ENCODE data around the gene ARHGAP6.

ARHGAP6 gene

GRCh38 chrX:11564546-11564945, 101.2 kb downstream of the ARHGAP6 start (continued):
- TF ChIP-seq TSHZ2 (CRISPR knock-in tag; IDR thresholded peaks at IDR 0.05) (no peak), OSR1 (CRISPR knock-in tag; IDR thresholded peaks at IDR 0.05) (no peak), ZC3H10 (CRISPR knock-in tag; IDR thresholded peaks at IDR 0.05) (no peak), GLIS3 (CRISPR knock-in tag; IDR thresholded peaks at IDR 0.05) (no peak)

GRCh38 chrX:11562570-11562969, 103.2 kb downstream of the ARHGAP6 start:
- TF ChIP-seq TSHZ2 (CRISPR knock-in tag; IDR thresholded peaks at IDR 0.05) (no peak), ESRRG (CRISPR knock-in tag; IDR thresholded peaks at IDR 0.05) (no peak), CSDC2 (CRISPR knock-in tag; IDR thresholded peaks at IDR 0.05) (no peak), ARNTL (CRISPR knock-in tag; IDR thresholded peaks at IDR 0.05; ENCODE audit: borderline replicate concordance, low read depth) (no peak), POU6F1 (CRISPR knock-in tag; IDR thresholded peaks at IDR 0.05; ENCODE audit: borderline replicate concordance, low read depth) (no peak), RARB (CRISPR knock-in tag; IDR thresholded peaks at IDR 0.05) (no peak), TCF4 (CRISPR knock-in tag; IDR thresholded peaks at IDR 0.05; ENCODE audit: borderline replicate concordance) (no peak), ZNF70 (CRISPR knock-in tag; IDR thresholded peaks at IDR 0.05) (no peak), ZNF8 (CRISPR knock-in tag; IDR thresholded peaks at IDR 0.05) (no peak), GLIS3 (CRISPR knock-in tag; IDR thresholded peaks at IDR 0.05) (no peak)
- ATAC-seq = no peak

- TF ChIP-seq ZNF8 (CRISPR knock-in tag; IDR thresholded peaks at IDR 0.05) (no peak), TOX (CRISPR knock-in tag; IDR thresholded peaks at IDR 0.05; ENCODE audit: borderline replicate concordance) (no peak), CREB5 (CRISPR knock-in tag; IDR thresholded peaks at IDR 0.05; ENCODE audit: low read depth) (no peak), ZNF70 (CRISPR knock-in tag; IDR thresholded peaks at IDR 0.05) (no peak)
- ATAC-seq = peak; percentile 64
Measured at GRCh38 chrX:11558972-11559371, 106.7 kb downstream of the ARHGAP6 start.

- TF ChIP-seq RARB (CRISPR knock-in tag; IDR thresholded peaks at IDR 0.05) = no peak
- no peak for TF ChIP-seq ZNF8 (CRISPR knock-in tag; IDR thresholded peaks at IDR 0.05)
- TF ChIP-seq ISL1 (CRISPR knock-in tag; IDR thresholded peaks at IDR 0.05) = 0 out of 2 replicates have a peak, but pooled peaks have one; percentile 7
- TF ChIP-seq ARNTL (CRISPR knock-in tag; IDR thresholded peaks at IDR 0.05; ENCODE audit: borderline replicate concordance, low read depth) = no peak
- no peak for TF ChIP-seq ESRRG (CRISPR knock-in tag; IDR thresholded peaks at IDR 0.05)
- no peak for TF ChIP-seq BACH2 (CRISPR knock-in tag; IDR thresholded peaks at IDR 0.05; ENCODE audit: borderline replicate concordance)
- no peak for TF ChIP-seq ZNF565 (CRISPR knock-in tag; conservative IDR thresholded peaks at IDR 0.05; ENCODE audit: low read depth)
- TF ChIP-seq PATZ1 (CRISPR knock-in tag; IDR thresholded peaks at IDR 0.05; ENCODE audit: borderline replicate concordance) = no peak
- no peak; the same call in 2 of the 3 replicates for ATAC-seq
Measured at GRCh38 chrX:11557120-11557519, 108.6 kb downstream of the ARHGAP6 start.
